Erythroblast (primary cell): ENCODE measurements around the gene ANKH.

Experiments used
- GATA1 ChIP-seq: IDR thresholded peaks from 2 replicates; pipeline ENCODE4 v1.6.1; 2011; ENCODE audit warnings: low read depth, mild to moderate bottlenecking, control low read depth, low read length, moderate library complexity
- POLR2A ChIP-seq: IDR thresholded peaks from 2 replicates; pipeline ENCODE4 v1.6.1; 2011; ENCODE audit warnings: mild to moderate bottlenecking, low read length

- TF ChIP-seq POLR2A (no peak), GATA1 (no peak)
Measured at GRCh38 chr5:14901462-14902051, 30.0 kb upstream of the ANKH start.
